GM12874 (cell line): Measurements from ENCODE around the gene PIP5K1B.
A peak's percentile ranks its signal among the peaks of the same experiment; 100 is the strongest.

Experiments
- CTCF ChIP-seq: IDR thresholded peaks from 2 replicates; pipeline ENCODE4 v1.5.1; 2011; ENCODE audit warnings: low read depth, mild to moderate bottlenecking, control low read depth, low read length, moderate library complexity; ENCODE audit not compliant: insufficient read depth

The PIP5K1B gene

GRCh38 chr9:69019808-69020207 is 314.8 kb downstream of the PIP5K1B start:
- TF ChIP-seq CTCF = no peak

GRCh38 chr9:69020301-69021145 is 315.5 kb downstream of the PIP5K1B start:
- TF ChIP-seq CTCF = no peak

- no peak for TF ChIP-seq CTCF
Measured at GRCh38 chr9:69023650-69024049, 318.6 kb downstream of the PIP5K1B start.

- TF ChIP-seq CTCF = peak; percentile 72
Measured at GRCh38 chr9:69027355-69028097, 322.5 kb downstream of the PIP5K1B start.

- TF ChIP-seq CTCF = no peak
Measured at GRCh38 chr9:69028754-69029153, 323.7 kb downstream of the PIP5K1B start.

- TF ChIP-seq CTCF = no peak
Measured at GRCh38 chr9:69029535-69029934, 324.5 kb downstream of the PIP5K1B start.

GRCh38 chr9:69030851-69031645 is 326.0 kb downstream of the PIP5K1B start:
- TF ChIP-seq CTCF = no peak
